Jurkat, Clone E6-1 (cell line): ENCODE results near the gene UBE2E2.
"Not testable (repeated sequence)": the region's sequence is repeated elsewhere in the genome, so short reads cannot be mapped to it uniquely, and the experiment has no call there.

ENCODE experiments used
- DNase-seq: peaks from one replicate; pipeline ENCODE4 v3.0.0-alpha.2; 2011; ENCODE audit warnings: low read depth, low spot score
- H3K4me3 ChIP-seq: 2 replicates; pipeline ENCODE4 v1.5.1; 2011; ENCODE audit warnings: mild to moderate bottlenecking, low read length, control low read depth, moderate library complexity

Gene UBE2E2

DNA sequence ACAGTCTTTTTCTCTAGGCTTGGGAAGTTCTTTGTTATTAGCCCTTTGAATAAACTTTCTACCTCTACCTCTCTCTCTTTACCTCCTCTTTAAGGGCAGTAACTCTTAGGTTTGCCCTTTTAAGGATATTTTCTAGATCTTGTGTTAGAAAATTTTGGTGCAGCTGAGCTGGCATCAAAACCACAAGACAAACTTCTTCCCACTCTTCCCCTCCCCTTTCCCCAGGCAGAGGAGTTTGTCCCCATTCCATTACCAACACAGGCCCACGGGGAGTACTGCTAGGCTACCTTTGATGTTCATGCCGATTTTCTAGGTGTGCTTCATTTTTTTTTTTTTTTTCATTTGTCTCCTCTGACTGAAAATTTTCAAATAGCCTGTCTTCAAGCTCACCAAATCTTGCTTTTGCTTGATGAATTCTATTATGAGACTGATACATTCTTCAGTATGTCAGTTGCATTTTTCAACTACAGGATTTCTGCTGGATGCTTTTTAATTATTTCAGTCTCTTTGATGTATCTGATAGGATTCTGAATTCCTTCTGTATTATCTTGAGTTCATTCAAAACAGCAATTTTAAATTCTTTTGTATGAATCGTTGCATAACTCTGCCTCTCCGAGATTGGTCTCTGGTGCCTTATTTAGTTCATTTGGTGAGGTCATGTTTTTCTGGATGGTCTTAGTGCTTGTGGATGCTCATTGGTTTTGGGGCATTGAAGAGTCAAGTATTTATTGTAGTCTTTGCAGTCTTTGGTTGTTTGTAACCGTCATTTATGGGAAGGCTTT, 112.0 kb downstream of the UBE2E2 start:
- DNase-seq = no peak
- H3K4me3 ChIP-seq = no peak overlapping the region

DNA sequence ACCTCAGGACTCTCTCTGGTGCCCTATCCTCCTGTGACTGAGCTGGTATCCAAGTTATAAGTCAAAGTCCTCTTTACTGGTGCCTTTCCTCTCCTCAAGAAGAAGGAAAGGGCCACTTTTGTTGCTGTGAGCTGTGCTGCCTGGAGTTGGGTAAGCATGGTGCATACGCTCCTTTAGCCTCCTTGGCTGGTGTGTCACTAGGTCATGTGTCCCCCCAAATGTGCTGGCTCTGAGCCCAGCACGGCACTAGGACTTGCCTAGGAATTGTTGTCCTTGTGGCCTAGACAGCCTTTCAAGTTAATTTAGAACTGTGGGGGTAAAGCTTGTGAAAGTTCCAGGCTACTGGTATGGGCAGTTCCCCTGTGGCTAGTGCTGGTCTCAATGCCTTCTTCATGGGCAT, 113.8 kb downstream of the UBE2E2 start:
- no peak for DNase-seq
- H3K4me3 ChIP-seq = no peak overlapping the region

DNA sequence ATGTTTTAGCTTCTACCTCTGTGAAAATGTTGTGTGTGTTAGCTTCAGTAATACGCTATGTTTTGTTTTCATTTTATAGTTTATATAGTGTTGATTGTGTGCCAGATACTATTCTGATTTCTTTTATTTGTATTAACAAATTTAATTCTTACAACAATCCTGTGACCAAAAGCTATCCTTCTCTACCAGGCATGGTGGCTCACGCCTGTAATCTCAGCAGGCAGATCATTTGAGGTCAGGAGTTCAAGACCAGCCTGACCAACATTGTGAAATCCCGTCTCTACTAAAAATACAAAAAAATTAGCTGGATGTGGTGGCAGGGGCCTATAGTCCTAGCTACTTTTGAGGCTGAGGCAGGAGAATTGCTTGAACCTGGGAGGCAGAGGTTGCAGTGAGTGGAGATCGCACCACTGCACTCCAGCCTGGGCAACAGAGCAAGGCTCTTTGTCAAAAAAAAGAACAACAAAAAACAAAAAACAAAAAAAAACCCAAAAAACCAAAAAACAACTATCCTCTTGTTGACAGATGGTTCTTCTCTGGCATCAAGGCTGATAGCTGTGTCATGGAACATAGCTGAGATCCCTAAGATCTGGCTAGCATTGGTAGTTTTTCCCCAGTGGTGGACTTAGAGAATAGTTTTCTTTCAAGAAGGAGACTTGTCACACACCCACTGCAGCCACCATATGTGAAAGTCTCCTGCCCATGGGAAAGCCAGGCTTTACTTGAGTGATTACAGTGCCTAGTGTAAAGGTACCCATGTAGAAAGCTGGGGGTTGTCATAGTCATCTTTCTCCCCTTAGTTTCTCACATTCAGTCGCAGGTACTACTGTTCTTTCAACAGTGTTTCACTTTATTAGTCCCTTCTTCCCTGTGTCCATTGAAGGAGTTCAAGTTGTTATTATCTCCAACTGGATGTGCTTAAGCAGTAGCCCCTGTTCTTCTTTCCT, 116.5 kb downstream of the UBE2E2 start:
- DNase-seq = no peak
- H3K4me3 ChIP-seq = no peak overlapping the region

DNA sequence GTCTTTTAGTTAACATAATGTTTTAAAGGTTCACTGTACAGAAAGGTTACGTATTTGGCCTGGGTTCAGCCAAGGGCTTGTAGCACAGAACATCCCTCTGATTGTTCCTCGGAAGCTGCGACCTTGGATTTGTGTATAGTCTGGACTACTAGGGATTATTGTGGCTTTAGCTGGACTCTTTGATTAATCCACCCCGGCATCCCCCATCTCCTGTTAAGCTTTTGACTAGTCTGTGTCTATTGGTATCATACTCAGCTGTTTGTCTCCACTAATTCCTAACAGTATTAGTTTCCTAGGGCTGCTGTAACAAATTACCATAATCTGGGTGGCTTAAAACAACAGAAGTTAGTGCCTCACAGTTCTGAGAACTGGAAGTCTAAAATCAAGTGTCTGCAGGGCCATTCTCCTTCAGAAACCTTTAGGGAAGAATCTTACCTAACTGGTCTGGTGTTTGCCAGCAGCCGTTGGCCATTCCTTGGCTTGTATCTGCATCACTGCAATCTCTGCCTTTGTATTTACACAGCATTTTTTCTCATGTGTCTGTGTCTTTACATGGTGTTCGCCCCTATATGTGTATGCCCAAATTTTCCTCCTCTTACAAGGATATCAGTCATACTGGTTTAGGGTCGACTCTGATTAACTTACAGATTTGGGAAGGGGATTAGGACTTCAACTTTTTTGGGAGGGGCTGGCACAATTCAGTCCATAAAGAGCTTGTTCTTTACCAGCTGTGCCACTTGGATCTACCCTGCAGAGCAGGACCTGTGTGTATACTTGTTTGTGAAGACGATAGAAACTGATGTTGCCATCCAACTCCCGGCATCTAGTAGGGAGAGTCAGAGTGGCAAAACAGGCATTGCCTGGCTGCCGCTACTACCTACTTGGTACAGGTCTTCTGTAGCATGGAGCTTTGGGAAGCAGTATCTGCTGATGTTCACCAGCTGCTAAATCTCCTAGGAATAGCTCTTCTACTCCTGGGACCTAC, 117.8 kb downstream of the UBE2E2 start:
- no peak for DNase-seq
- no peak overlapping the region for H3K4me3 ChIP-seq

DNA sequence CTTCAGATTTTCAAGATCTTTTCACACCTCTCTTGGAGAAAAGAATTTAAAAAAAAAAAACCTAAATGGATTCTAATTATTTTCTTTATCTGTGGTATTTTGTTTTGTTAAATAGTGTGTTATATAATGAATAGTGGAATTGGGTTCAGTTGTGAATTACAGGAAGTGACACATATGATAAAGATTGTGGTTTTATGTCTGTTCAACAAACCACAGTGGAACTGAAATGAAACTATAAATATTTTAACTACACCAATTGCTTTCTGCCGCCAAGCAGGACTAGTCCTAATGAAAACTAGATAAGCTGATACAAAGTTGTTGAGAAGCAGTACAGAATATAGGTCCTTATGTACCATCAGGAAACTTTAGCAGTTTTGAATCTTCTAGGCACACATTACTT, 121.6 kb downstream of the UBE2E2 start:
- H3K4me3 ChIP-seq = no peak overlapping the region
- DNase-seq = peak; percentile 41

DNA sequence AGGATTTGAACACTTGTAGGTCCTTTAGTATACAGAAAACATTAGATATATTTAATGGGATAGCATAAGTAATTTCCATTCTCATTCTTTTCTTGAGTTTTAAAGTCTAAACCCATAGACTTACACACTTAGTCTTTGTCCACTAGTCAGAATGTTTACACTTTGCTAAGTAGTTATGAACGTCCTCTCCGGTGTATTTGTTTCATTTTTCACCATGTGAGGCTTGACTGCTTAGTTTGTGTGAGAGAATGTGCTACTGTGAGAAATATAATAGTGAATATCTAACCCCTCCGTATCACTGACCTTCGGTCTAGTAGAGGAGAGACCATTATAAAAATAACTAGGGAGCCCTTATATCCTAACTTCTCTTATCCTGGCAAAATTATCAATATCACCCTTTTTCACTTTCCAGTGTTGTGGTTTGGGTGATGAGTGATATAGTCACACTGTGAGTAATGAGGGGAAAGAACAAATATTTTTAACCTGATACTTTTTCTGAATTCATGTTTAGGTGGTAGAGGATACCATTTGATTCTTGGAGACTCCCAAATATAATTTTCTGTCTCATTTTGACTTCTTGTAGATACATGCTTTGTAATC, 122.4 kb downstream of the UBE2E2 start:
- no peak overlapping the region for H3K4me3 ChIP-seq
- DNase-seq = no peak

DNA sequence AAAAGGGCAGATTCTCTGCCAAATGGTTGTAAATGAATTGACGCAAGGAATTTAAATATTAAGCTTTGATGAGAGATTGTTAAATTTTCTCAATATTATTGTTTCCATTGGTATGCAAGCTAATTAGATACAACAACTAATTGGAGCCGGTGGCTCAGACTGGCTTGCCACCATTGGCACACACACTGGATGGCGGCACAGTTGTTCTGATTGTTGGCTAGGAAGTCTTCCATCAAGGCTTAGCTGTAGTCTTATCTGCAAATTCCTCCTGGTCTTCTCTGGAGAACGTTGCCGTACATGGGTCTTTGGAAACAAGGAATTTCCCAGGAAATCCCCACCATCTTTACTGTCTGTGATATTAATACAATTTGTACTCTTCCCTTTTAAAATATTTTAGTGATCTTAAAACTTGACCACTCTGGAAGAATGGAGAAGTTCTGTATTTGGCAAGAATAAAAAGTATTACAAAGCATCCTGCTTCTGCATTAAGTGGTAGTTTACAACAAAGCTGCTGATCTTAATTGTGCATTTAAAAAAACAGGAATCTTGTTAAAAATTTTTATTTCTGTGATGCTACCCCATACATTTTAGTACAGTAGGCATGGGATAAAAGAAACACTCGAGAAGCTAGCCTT, 126.5 kb downstream of the UBE2E2 start:
- no peak overlapping the region for H3K4me3 ChIP-seq
- no peak for DNase-seq

DNA sequence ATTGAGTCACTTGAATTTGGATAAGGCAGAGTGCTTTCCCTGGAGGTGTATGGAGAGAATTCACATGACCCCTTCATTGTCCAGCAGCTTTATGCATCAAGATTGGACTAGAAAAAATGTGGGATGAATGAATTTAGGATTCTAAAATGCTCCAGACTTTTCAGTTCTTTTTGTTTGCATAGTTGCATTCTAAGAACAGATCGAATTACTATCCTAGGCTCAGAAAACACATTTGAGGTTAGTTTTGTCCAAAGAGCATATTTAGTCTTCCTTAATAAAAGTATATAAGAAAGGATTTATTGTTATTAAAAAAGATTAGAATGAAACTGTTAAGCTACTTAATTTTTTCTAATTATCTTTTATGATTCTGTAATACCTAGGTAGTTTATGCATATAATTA, 127.4 kb downstream of the UBE2E2 start:
- no peak overlapping the region for H3K4me3 ChIP-seq
- no peak for DNase-seq

DNA sequence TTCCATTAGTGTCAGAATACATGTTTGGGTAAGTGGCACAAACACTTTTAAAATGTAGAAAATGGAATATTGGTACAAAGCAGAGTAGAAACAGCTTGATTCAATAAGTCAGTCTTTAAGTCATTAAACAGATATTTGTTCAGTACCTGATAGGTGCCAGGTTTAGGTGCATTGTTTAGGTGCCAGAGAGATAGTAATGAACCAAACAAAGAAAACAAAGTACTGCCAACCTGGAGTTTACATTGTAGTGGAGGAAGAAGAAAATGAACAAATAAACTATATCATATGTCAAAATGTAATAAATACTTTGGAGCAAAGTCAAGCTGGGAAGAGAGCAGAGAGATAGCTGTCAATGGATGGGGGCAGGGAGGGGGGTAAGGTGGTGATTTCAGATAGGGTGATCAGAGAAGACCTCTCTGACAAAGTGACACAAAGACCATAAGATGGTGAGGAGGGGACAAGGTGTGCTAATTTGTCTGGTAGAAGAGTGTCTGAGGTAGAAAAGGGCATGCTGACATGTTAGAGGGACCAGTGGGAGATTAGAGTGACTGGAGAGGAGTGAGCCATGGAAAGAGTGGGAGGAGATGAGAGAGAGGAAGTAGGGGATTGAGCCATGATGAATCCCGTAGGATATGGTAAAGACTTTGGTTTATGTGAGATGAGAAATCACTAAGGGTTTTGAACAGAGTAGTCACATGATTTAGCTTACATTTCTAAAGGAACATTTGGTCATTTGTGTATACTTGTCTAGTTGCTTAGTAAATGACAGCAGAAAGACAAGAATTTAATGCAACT, 128.2 kb downstream of the UBE2E2 start:
- H3K4me3 ChIP-seq = no peak overlapping the region
- no peak for DNase-seq

DNA sequence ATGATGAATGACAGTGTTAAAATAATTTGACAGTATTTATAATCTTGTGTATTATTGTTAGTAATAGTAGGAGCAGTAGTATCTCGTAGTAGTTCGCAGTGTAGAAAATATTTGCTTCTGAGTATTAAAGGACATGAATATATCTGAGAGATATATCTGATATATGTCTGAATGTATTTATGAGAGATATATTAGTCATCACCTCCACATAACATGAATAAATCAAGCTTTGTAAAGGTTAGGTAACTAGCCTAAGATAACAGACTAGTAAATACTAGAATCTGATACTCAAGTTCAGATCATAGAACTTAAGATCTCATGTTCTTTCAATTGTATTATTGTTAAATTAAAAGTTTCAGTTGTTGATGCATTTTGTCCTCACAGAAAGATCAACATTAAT, 130.5 kb downstream of the UBE2E2 start:
- no peak for DNase-seq
- H3K4me3 ChIP-seq = no peak overlapping the region

DNA sequence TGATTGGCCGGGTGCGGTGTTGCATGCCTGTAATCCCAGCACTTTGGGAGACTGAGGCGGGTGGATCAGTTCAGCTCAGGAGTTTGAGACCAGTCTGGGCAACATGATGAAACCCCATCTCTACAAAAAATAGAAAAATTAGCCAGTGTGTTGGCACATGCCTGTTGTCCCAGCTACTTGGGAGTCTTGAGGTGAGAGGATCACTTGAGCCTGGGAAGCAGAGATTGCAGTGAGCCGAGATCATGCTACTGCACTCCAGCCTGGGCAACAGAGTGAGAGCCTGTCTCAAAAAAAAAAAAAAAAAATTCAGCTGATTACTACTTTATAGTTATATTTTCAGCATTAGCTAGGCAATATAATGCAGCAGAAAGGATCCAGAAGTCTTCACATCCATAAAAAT, 133.7 kb downstream of the UBE2E2 start:
- H3K4me3 ChIP-seq, DNase-seq: not testable (repeated sequence)

DNA sequence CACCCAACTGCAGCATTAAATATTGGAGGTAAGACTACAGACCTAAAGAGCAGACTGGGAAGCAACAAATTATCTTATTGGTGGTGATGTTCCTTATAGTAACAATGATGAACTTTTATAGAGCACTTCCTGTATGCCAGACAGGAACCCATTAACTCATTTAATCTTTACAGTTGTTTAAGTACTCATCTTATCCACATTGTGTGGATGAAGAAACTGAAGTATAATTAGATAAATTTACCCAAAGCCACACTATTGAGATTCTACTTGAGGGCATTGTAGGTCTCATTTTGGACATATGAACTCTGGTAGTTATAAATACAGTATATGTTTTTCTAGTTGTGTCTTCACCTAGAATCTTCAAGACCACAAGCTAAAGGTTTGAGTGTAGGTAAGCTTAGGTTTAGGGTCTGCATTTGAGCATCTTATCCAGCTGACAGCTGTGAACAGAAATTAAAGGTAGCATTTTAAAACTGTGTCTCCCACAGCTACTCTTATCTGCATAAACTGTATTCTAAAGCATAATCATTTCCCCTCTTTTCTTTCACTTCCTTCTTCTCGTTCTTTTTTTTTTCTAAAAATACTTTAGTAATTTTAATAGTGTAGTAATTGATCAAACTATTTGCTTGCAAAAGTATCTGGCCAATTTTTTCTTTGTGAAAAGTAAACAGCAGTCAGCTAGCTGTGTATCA, 138.2 kb downstream of the UBE2E2 start:
- DNase-seq = no peak
- H3K4me3 ChIP-seq = no peak overlapping the region

DNA sequence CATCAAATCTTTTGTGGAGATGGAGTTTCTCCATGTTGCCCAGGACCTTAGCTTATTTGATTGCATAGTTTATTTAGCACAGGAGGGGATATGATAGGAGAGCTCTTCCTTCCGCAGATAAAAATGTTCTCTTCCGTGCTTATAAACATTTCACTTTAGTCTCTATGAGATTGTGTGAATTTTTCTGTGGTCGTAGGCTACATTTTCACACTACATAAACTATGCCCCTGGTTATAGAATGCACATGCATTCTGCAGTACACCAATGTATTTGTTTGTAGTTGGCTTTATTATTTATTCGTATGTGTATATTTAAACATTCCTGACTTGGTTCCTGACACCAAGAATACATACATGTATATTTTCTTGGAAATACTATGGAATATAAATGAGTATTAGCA, 139.2 kb downstream of the UBE2E2 start:
- no peak for DNase-seq

DNA sequence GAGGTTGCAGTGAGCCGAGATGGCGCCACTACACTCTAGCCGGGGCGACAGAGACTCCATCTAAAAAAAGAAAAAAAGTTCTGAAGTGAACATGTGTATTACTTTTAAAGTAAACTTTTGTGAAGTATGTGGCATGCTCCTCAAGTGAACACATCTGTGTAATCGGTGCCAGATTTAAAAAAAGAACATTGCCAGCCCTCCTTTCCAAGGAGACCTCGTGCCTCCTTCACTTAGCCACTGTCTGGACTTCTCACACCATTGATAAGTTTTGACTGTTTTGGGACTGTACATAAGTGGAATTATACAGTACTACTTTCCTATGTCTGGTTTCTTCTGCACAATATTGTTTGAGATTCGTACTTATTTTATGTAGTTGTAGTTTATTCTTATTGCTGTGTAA, 140.4 kb downstream of the UBE2E2 start:
- no peak for DNase-seq
- H3K4me3 ChIP-seq = no peak overlapping the region

More for the DNA sequence above, 139.2 kb downstream of the UBE2E2 start:
- no peak overlapping the region for H3K4me3 ChIP-seq

DNA sequence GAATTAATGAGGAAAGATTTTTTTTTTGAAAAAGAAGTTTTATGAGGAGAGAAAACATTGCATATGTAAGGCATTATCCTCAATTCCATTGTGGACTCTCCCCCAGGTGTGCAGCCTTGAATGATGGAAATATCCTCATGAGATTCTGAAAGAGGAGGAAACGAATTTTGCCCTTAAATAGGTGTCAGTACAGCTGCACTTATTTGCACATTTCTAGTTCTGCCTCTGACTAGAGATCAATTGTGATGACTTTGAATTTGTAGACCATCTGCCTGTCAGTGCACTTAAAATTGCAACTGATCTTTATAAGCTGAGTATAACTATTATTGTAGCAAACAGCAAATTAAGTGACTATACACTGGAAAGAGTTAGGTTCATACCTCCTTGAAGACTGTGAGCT, 141.8 kb downstream of the UBE2E2 start:
- DNase-seq = no peak
- no peak overlapping the region for H3K4me3 ChIP-seq

DNA sequence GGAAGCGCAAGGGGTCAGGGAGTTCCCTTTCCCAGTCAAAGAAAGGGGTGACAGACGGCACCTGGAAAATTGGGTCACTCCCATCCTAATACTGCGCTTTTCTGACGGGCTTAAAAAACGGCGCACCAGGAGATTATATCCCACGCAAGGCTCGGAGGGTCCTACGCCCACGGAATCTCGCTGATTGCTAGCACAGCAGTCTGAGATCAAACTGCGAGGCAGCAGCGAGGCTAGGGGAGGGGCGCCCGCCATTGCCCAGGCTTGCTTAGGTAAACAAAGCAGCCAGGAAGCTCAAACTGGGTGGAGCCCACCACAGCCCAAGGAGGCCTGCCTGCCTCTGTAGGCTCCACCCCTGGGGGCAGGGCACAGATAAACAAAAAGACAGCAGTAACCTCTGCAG, 146.3 kb downstream of the UBE2E2 start:
- not testable (repeated sequence) for H3K4me3 ChIP-seq, DNase-seq

DNA sequence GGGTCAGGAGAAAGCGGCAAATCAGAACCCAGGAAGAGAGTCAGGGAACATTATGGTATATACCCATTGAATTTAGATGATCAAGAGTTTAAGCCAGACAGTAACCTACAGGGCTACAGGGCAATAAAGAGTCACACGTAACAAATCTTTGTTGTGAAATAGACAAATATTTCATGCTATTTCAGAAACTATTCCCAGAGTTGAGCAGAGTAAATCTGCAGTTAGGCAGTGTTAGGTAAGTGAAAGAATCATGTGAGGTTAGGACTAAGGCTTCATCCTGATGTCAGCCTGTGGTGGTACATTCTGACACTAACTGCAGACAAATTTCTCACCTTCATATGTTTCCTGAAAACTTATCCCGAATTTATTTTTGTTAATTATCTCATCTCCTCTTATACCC, 153.0 kb downstream of the UBE2E2 start:
- no peak for DNase-seq

More for the DNA sequence above, 153.0 kb downstream of the UBE2E2 start:
- H3K4me3 ChIP-seq = no peak overlapping the region
